Esophagus (tissue), 2 donors: ENCODE data around the gene MARVELD1. TPM values are rescaled to one million over a fixed set of nuclear protein-coding genes. Genes with fewer than 3 reads are reported as not detected.

Experiments used
- H3K27ac ChIP-seq, 2 donors: one replicate each; pipeline ENCODE4 v1.5.1; 2013; ENCODE audit warnings: low read depth in 2 of 2, mild to moderate bottlenecking in 2 of 2, inconsistent platforms in 1 of 2, low read length in 1 of 2, moderate library complexity in 1 of 2
- H3K27me3 ChIP-seq, 2 donors: one replicate each; pipeline ENCODE4 v1.6.1; 2013; ENCODE audit warnings: low read length in 2 of 2, control low read depth in 1 of 2, mild to moderate bottlenecking in 1 of 2; ENCODE audit not compliant: insufficient read depth in 2 of 2, control insufficient read depth in 1 of 2
- H3K36me3 ChIP-seq, 2 donors: one replicate each; pipeline ENCODE4 v1.6.1; 2013; ENCODE audit warnings: low read length in 1 of 2; ENCODE audit not compliant: control insufficient read depth in 2 of 2, insufficient read depth in 2 of 2
- H3K4me1 ChIP-seq, 2 donors: one replicate each; pipeline ENCODE4 v1.6.1; 2013; ENCODE audit warnings: low read length in 1 of 2; ENCODE audit not compliant: control insufficient read depth in 2 of 2, insufficient read depth in 2 of 2
- H3K4me3 ChIP-seq, 2 donors: one replicate each; pipeline ENCODE4 v1.5.1; 2013; ENCODE audit warnings: low read length in 2 of 2, mild to moderate bottlenecking in 2 of 2, low read depth in 1 of 2, moderate library complexity in 1 of 2
- H3K9me3 ChIP-seq, 2 donors: one replicate each; pipeline ENCODE4 v1.6.1; 2013; ENCODE audit warnings: mild to moderate bottlenecking in 2 of 2, low read depth in 1 of 2, low read length in 1 of 2, moderate library complexity in 1 of 2; ENCODE audit not compliant: control insufficient read depth in 2 of 2, insufficient read depth in 1 of 2
- WGBS, 2 donors: extraction: QIAGEN DNeasy Blood & Tissue Kit; methylation state at CpG; one replicate each; pipeline ENCODE4 v1.1.7; 2013; 5-methylcytosine and 5-hydroxymethylcytosine counted together
- polyA plus RNA-seq, 2 donors: library from polyadenylated mRNA; stranded (reverse); fragments of 200-250 nt; gene quantifications; one replicate each; pipeline ENCODE4 v1.2.3, GENCODE V29; 2013
- donor health status: healthy with polysubstance abuse.
- donor health status: Bipolar disorder and iron deficiency.

The MARVELD1 gene
- polyA plus RNA-seq, 2 donors, result 6.4 to 9.6 TPM

- H3K27ac ChIP-seq, result no peak overlapping the region
- H3K9me3 ChIP-seq, result no peaks in the 10 kb centered on the region
- no peaks in the 10 kb centered on the region for H3K36me3 ChIP-seq
- WGBS, 2 donors, result 83 to 84% methylated on average over 6 of the region's 6 CpGs
- H3K4me3 ChIP-seq, result no peak overlapping the region
- H3K4me1 ChIP-seq, result peaks cover 0 to 13% of the 10 kb centered on the region in 2 donors
- H3K27me3 ChIP-seq, result no peaks in the 10 kb centered on the region
Measured at GRCh38 chr10:97734021-97734420, 20.5 kb downstream of the MARVELD1 start.

- H3K27ac ChIP-seq, result peak overlapping the region; percentile 23 to 43
- no peaks in the 10 kb centered on the region for H3K36me3 ChIP-seq
- 65 to 70% methylated on average over 13 of the region's 13 CpGs for WGBS, 2 donors
- H3K27me3 ChIP-seq, result no peaks in the 10 kb centered on the region
- no peak overlapping the region for H3K4me3 ChIP-seq
- H3K4me1 ChIP-seq, result peaks cover 0 to 13% of the 10 kb centered on the region in 2 donors
- no peaks in the 10 kb centered on the region for H3K9me3 ChIP-seq
Measured at GRCh38 chr10:97736403-97736901, 22.9 kb downstream of the MARVELD1 start.

- peak within 1 kb of the TSS; percentile 93 to 95 for H3K27ac ChIP-seq
- H3K27me3 ChIP-seq, result no peaks in the 10 kb centered on the region
- peaks cover 0 to 13% of the 10 kb centered on the region in 2 donors for H3K4me1 ChIP-seq
- no peaks in the 10 kb centered on the region for H3K36me3 ChIP-seq
- peak within 1 kb of the TSS; percentile 71 to 95 for H3K4me3 ChIP-seq
- H3K9me3 ChIP-seq, result no peaks in the 10 kb centered on the region
- 0 to 1% methylated on average over 71 to 72 of the region's 72 CpGs for WGBS, 2 donors
Measured at GRCh38 chr10:97736902-97737769, 23.6 kb downstream of the MARVELD1 start, which contains the start of gene ZFYVE27. TSS of gene ZFYVE27 (plus strand) at chr10:97737128. CDS start at chr10:97738478, 1,350 bp downstream.

- H3K27me3 ChIP-seq, result no peaks in the 10 kb centered on the region
- H3K4me1 ChIP-seq, result peaks cover 0 to 13% of the 10 kb centered on the region in 2 donors
- 28 to 33% methylated on average over 14 of the region's 14 CpGs for WGBS, 2 donors
- H3K9me3 ChIP-seq, result no peaks in the 10 kb centered on the region
- peak overlapping the region in 1 of 2 donors; percentile 93 for H3K27ac ChIP-seq
- H3K36me3 ChIP-seq, result peaks cover 0 to under 1% of the 10 kb centered on the region in 2 donors
- H3K4me3 ChIP-seq, result peak overlapping the region; percentile 71 to 95
Measured at GRCh38 chr10:97737770-97738265, 24.3 kb downstream of the MARVELD1 start.

- Histone ChIP-seq H3K4me3 (no peak overlapping the region), H3K4me1 (peaks cover 0 to 17% of the 10 kb centered on the region in 2 donors)
- WGBS, 2 donors, result 82 to 95% methylated on average over 4 of the region's 4 CpGs
Measured at GRCh38 chr10:97738616-97739015, 25.1 kb downstream of the MARVELD1 start.

GRCh38 chr10:97740613-97741012 lies 27.1 kb downstream of the MARVELD1 start:
- no peaks in the 10 kb centered on the region for H3K9me3 ChIP-seq
- no peaks in the 10 kb centered on the region for H3K27me3 ChIP-seq
- no peak overlapping the region for H3K27ac ChIP-seq
- peaks cover 5 to 19% of the 10 kb centered on the region in 2 donors for H3K36me3 ChIP-seq
- 88 to 97% methylated on average over 2 of the region's 2 CpGs for WGBS, 2 donors
- H3K4me1 ChIP-seq, result peaks cover 0 to 17% of the 10 kb centered on the region in 2 donors
- H3K4me3 ChIP-seq, result no peak overlapping the region

More at GRCh38 chr10:97738616-97739015, 25.1 kb downstream of the MARVELD1 start:
- Histone ChIP-seq H3K9me3 (no peaks in the 10 kb centered on the region), H3K36me3 (peaks cover 0 to 8% of the 10 kb centered on the region in 2 donors), H3K27me3 (no peaks in the 10 kb centered on the region), H3K27ac (no peak overlapping the region)

GRCh38 chr10:97743169-97743943 lies 29.8 kb downstream of the MARVELD1 start:
- Histone ChIP-seq H3K27ac (no peak overlapping the region), H3K4me3 (no peak overlapping the region), H3K9me3 (no peaks in the 10 kb centered on the region), H3K27me3 (no peaks in the 10 kb centered on the region), H3K4me1 (peaks cover 0 to 6% of the 10 kb centered on the region in 2 donors), H3K36me3 (peaks cover 10 to 26% of the 10 kb centered on the region in 2 donors)
- 62 to 69% methylated on average over 10 of the region's 10 CpGs for WGBS, 2 donors

- WGBS, 2 donors, result 94% methylated on average over 15 of the region's 15 CpGs
- H3K36me3 ChIP-seq, result peaks cover 15 to 31% of the 10 kb centered on the region in 2 donors
- no peak overlapping the region for H3K4me3 ChIP-seq
- H3K4me1 ChIP-seq, result peaks cover 0 to 4% of the 10 kb centered on the region in 2 donors
- H3K27ac ChIP-seq, result no peak overlapping the region
- H3K9me3 ChIP-seq, result no peaks in the 10 kb centered on the region
- H3K27me3 ChIP-seq, result no peaks in the 10 kb centered on the region
Measured at GRCh38 chr10:97744405-97745035, 31.0 kb downstream of the MARVELD1 start.

GRCh38 chr10:97747573-97747972 lies 34.0 kb downstream of the MARVELD1 start:
- Histone ChIP-seq H3K27me3 (no peaks in the 10 kb centered on the region), H3K36me3 (peaks cover 30 to 49% of the 10 kb centered on the region in 2 donors)
- 87 to 91% methylated on average over 1 of the region's 1 CpG for WGBS, 2 donors

More at GRCh38 chr10:97747573-97747972, 34.0 kb downstream of the MARVELD1 start:
- H3K9me3 ChIP-seq, result no peaks in the 10 kb centered on the region
- no peak overlapping the region for H3K27ac ChIP-seq
- peaks cover 0 to 4% of the 10 kb centered on the region in 2 donors for H3K4me1 ChIP-seq
- H3K4me3 ChIP-seq, result no peak overlapping the region
